ENCODE measurements around the gene C1orf159. TPM values are rescaled to one million over a fixed set of nuclear protein-coding genes. Genes with fewer than 3 reads are reported as not detected.

Gene C1orf159
- total and polyA plus RNA-seq, 10 of the 15 experiments (the other 5 are each of a cell fraction or from before 2014, with no cell fraction given) = 0.11 to 23.4 (median 8.0) TPM

DNA sequence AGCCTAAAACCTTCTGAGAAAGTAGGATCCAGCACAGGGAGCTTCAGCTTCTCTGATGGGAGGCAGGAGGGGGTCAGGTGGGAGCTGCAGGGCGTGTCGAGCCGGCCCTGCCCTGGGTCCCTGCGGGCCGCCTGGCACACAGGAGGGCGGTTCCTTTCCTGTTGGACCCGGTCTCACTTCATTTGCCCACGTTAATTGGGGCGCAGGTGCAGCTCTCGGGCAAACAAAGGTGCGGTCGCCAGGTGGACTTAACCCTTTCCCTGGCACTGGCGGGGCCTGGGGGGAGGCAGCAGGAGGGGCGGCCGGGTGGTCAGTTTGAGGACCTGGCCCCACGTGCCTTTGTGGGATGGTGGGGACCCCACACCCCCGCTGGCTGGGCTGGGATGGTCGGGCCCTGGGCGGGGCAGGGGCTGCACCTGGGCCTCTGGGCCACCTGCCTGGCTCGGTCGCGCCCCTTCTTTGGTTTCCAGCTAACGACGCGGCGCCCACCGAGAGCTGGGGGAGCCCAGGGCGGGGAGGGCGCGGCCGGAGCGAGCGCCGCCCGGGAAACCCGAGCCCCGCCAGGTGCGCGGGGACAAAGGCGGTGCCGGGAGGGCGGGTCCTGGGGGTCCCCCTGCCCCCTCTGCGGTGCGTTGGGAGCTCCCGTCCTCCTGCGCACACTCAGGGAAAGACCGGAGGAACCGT, 20.8 kb upstream of the C1orf159 start (continued):
- TF ChIP-seq, protein P1, sequence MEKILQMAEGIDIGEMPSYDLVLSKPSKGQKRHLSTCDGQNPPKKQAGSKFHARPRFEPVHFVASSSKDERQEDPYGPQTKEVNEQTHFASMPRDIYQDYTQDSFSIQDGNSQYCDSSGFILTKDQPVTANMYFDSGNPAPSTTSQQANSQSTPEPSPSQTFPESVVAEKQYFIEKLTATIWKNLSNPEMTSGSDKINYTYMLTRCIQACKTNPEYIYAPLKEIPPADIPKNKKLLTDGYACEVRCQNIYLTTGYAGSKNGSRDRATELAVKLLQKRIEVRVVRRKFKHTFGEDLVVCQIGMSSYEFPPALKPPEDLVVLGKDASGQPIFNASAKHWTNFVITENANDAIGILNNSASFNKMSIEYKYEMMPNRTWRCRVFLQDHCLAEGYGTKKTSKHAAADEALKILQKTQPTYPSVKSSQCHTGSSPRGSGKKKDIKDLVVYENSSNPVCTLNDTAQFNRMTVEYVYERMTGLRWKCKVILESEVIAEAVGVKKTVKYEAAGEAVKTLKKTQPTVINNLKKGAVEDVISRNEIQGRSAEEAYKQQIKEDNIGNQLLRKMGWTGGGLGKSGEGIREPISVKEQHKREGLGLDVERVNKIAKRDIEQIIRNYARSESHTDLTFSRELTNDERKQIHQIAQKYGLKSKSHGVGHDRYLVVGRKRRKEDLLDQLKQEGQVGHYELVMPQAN (conservative IDR thresholded peaks at IDR 0.05) = no peak
- TF ChIP-seq SUZ12 (IDR thresholded peaks at IDR 0.05; ENCODE audit: unreplicated experiment) = no peak
- TF ChIP-seq ZNF592 (IDR thresholded peaks at IDR 0.05) = no peak
- 0 out of 2 replicates have a peak, but pooled peaks have one; percentile 40 for TF ChIP-seq SMARCA5 (IDR thresholded peaks at IDR 0.05)
- TF ChIP-seq ZSCAN29 (IDR thresholded peaks at IDR 0.05) = no peak
- no peak for TF ChIP-seq POU2F2 (IDR thresholded peaks at IDR 0.05; ENCODE audit: borderline replicate concordance, low read depth, low read length)

Measured in GM12878 (cell line).